Stimulated activated CD8-positive, alpha-beta memory T cell treated with anti-CD3 and anti-CD28 coated beads, Interleukin-4, amount 100 ng/mL, for 1 hour (primary cell): Measurements from ENCODE around the gene CBX8.

Experiments
- DNase-seq, 2 donors: peaks; one replicate each; pipeline ENCODE4 v3.0.0-alpha.2; 2020; ENCODE audit warnings: low read depth in 2 of 2, low spot score in 1 of 2

Gene CBX8

GRCh38 chr17:79794659-79795511 lies 2.0 kb downstream of the CBX8 start:
- DNase-seq, result no peak

- no peak for DNase-seq
These were observed 3.0 kb downstream of the CBX8 start for GRCh38 chr17:79793924-79794304.

- no peak for DNase-seq
These were observed 3.6 kb downstream of the CBX8 start for GRCh38 chr17:79792984-79793923.

GRCh38 chr17:79792341-79792871 lies 4.5 kb downstream of the CBX8 start:
- no peak for DNase-seq

- DNase-seq, result no peak
These were observed 5.1 kb downstream of the CBX8 start for GRCh38 chr17:79791735-79792161.

- no peak for DNase-seq
These were observed 5.8 kb downstream of the CBX8 start for GRCh38 chr17:79790805-79791734.

GRCh38 chr17:79789943-79790804 lies 6.7 kb downstream of the CBX8 start:
- DNase-seq, result no peak

- no peak for DNase-seq
These were observed 7.6 kb downstream of the CBX8 start for GRCh38 chr17:79788989-79789942.

- DNase-seq, result no peak
These were observed 8.4 kb downstream of the CBX8 start for GRCh38 chr17:79788455-79788854.

- no peak for DNase-seq
These were observed 9.8 kb downstream of the CBX8 start for GRCh38 chr17:79786930-79787643.

GRCh38 chr17:79785900-79786810 lies 10.7 kb downstream of the CBX8 start:
- DNase-seq, result no peak

- DNase-seq, result no peak
These were observed 11.6 kb downstream of the CBX8 start for GRCh38 chr17:79785017-79785899.

- DNase-seq, result no peak
These were observed 12.4 kb downstream of the CBX8 start for GRCh38 chr17:79784353-79785016.

GRCh38 chr17:79783891-79784290 lies 13.0 kb downstream of the CBX8 start:
- DNase-seq, result no peak
